Stomach (tissue), 9 donors: Measurements from ENCODE around the gene BRSK2. TPM values are rescaled to one million over a fixed set of nuclear protein-coding genes. Genes with fewer than 3 reads are reported as not detected.

Source experiments
- DNase-seq, 2 donors: peaks; one replicate each; pipeline versions ENCODE4 v3.0.0 to v3.0.0-alpha.2; 2013 to 2019
- H3K27ac ChIP-seq, 5 donors: fragments of 200-600 bp in 4 of 5; sonication (generic) in 4 of 5; one replicate each; pipeline ENCODE4 v1.5.1; 2013 to 2019; ENCODE audit warnings: mild to moderate bottlenecking in 1 of 5, moderate library complexity in 1 of 5
- H3K27me3 ChIP-seq, 3 donors: fragments of 200-600 bp; sonication (generic); one replicate each; pipeline ENCODE4 v1.5.1; 2017 to 2019; ENCODE audit warnings: mixed run types in 1 of 3
- H3K36me3 ChIP-seq, 4 donors: fragments of 200-600 bp; sonication (generic); 1 replicate in 3 of 4; 2 replicates in 1 of 4; pipeline ENCODE4 v1.5.1; 2016 to 2019
- H3K4me1 ChIP-seq, 4 donors: fragments of 200-600 bp; sonication (generic); one replicate each; pipeline ENCODE4 v1.5.1; 2016 to 2019
- H3K4me3 ChIP-seq, 4 donors: fragments of 200-600 bp; sonication (generic) in 3 of 4; one replicate each; pipeline ENCODE4 v1.5.1; 2016 to 2019; ENCODE audit warnings: mild to moderate bottlenecking in 1 of 4
- H3K9me3 ChIP-seq, 4 donors: fragments of 200-600 bp; sonication (generic); one replicate each; pipeline ENCODE4 v1.5.1; 2016 to 2019
- CTCF ChIP-seq, 7 experiments: fragments of 450-650 bp in 4 of 7; fragments of 200-600 bp in 3 of 7; sonication (generic) in 3 of 7; IDR thresholded peaks; one replicate each; pipeline ENCODE4 v1.5.1; 2016 to 2019; ENCODE audit warnings: antibody characterized with exemption in 7 of 7, control low read depth in 2 of 7, mild to moderate bottlenecking in 1 of 7
- EP300 ChIP-seq: sonication (generic); formaldehyde crosslinking; IDR thresholded peaks from one replicate; pipeline ENCODE4 v1.6.1; 2017; ENCODE audit warnings: antibody characterized with exemption
- POLR2A ChIP-seq, 4 donors: fragments of 450-650 bp; IDR thresholded peaks; one replicate each; pipeline ENCODE4 v1.6.1; 2016; ENCODE audit warnings: antibody characterized with exemption in 4 of 4, control low read depth in 2 of 4, mild to moderate bottlenecking in 1 of 4, moderate library complexity in 1 of 4
- POLR2AphosphoS5 ChIP-seq, 3 donors: sonication (generic); formaldehyde crosslinking; IDR thresholded peaks; one replicate each; pipeline ENCODE4 v1.6.1; 2016; ENCODE audit warnings: antibody characterized with exemption in 3 of 3
- WGBS, 5 donors: extraction: QIAGEN DNeasy Blood & Tissue Kit in 3 of 5; methylation state at CpG; one replicate each; pipeline versions ENCODE4 v1.1.5 to v1.1.7; 2013 to 2018; 5-methylcytosine and 5-hydroxymethylcytosine counted together
- intact Hi-C: fragments of 100-400 bp; cut with DNase I; formaldehyde crosslinking; loops from one replicate; pipeline ENCODE4 v1.15.1; 2023; ENCODE audit warnings: low total_unique reads
- polyA plus RNA-seq, 3 donors: library from polyadenylated mRNA; stranded (reverse); fragments of 200-250 nt; gene quantifications; one replicate each; pipeline ENCODE4 v1.2.3, GENCODE V29; 2013
- total RNA-seq, 5 donors: library from RNA; depleted of rRNA; stranded (reverse); fragments of >200 nt; gene quantifications; one replicate each; pipeline versions ENCODE4 v1.1.0 to v1.2.3, GENCODE V29; 2014 to 2016
- donor health status: healthy with polysubstance abuse.
- donor health status: Bipolar disorder and iron deficiency.
- donor health status: healthy.

Gene BRSK2
- total and polyA plus RNA-seq, 8 donors, result 1.8 to 6.9 (median 1.8) TPM; not detected in 3

GRCh38 chr11:1349327-1350041 is 40.2 kb upstream of the BRSK2 start:
- H3K9me3 ChIP-seq, result no peaks in the 10 kb centered on the region
- H3K4me1 ChIP-seq, result no peaks in the 10 kb centered on the region
- H3K27ac ChIP-seq, result no peak overlapping the region
- no peak overlapping the region for H3K4me3 ChIP-seq
- H3K27me3 ChIP-seq, result peaks cover 0 to 32% (median 18%) of the 10 kb centered on the region in 3 donors
- no peaks in the 10 kb centered on the region for H3K36me3 ChIP-seq
- intact Hi-C loops, result no loop called here
- 66 to 75% (median 70%) methylated on average over 12 to 29 of the region's 29 CpGs for WGBS, 5 donors
- TF ChIP-seq POLR2A (IDR thresholded peaks at IDR 0.05) (no peak), CTCF (IDR thresholded peaks at IDR 0.05) (no peak), EP300 (no peak), POLR2AphosphoS5 (IDR thresholded peaks at IDR 0.05) (no peak)
- DNase-seq, result no peak

DNA sequence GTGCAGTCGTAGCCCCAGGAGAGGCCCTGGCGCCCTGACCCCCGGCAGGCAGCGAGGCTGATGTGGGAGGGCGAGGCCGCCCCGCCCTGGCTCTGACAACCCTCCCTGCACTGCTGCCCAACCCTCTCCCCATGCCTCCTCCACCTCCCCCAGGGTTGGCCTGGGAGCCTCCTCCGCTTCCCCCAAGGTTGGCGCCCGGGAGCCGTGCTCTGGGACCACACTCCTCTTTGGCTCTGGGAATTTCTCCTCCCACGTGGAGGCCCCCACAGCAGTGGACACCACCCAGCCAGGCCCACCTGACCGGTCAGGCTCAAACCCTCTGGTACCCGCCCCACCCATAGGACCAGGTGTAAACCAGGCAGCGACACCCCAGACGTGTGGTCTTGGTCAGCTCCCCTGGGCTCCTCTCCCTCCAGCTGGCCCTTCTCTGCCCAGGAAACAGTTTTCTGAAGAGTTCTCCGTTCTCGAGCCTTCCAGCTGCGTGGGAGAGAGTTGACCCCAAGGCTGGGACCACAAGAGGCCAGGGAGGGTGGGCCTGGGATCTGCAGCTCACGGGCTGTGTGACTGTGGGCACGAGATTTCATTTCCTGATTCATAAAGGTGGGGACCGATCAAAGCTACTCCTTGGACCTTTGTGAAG is 39.5 kb upstream of the BRSK2 start:
- no peaks in the 10 kb centered on the region for H3K9me3 ChIP-seq
- intact Hi-C loops, result no loop called here
- H3K4me1 ChIP-seq, result no peaks in the 10 kb centered on the region
- H3K27me3 ChIP-seq, result peaks cover 0 to 33% (median 18%) of the 10 kb centered on the region in 3 donors
- no peak overlapping the region for H3K4me3 ChIP-seq
- no peak overlapping the region for H3K27ac ChIP-seq
- DNase-seq, result no peak
- 37 to 65% (median 44%) methylated on average over 13 to 22 of the region's 22 CpGs for WGBS, 5 donors
- H3K36me3 ChIP-seq, result no peaks in the 10 kb centered on the region
- TF ChIP-seq POLR2AphosphoS5 (IDR thresholded peaks at IDR 0.05) (no peak), EP300 (no peak), POLR2A (IDR thresholded peaks at IDR 0.05) (no peak), CTCF (IDR thresholded peaks at IDR 0.05) (no peak)

DNA sequence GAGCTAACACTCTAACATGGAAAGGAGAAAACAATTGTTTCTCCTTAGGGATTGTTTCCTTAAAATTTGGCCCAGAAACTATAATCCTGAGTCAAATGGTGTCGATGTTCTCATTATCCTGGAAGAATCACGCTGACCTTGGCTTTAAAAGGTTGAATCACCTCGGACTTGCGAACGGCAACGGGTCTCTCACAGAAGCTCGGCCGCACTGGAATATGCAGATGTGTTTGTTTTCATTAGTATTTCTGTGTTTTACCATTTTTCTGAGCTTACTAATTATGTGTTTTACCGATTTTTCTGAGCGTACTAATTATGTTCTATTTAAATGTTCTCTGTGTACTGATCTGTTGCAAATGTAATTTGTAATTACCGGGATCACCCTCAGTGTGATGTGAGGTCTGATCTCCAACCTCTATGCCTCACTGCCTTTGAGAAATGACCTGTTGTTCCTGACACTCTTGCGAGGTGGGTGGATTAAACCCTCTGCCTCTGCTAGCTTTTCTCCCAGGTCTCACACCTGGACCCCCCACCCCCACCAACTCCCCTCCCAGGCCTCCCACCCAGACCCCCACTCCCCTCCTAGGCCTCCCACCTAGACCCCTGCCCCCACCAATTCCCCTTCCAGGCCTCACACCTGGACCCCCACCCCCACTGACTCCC is 38.3 kb upstream of the BRSK2 start:
- H3K9me3 ChIP-seq, result no peaks in the 10 kb centered on the region
- no peak overlapping the region for H3K4me3 ChIP-seq
- peaks cover 0 to 8% (median 6%) of the 10 kb centered on the region in 4 donors for H3K4me1 ChIP-seq
- no peak for DNase-seq
- H3K27ac ChIP-seq, result no peak overlapping the region
- H3K36me3 ChIP-seq, result no peaks in the 10 kb centered on the region
- intact Hi-C loops, result no loop called here
- WGBS, 5 donors, result 63 to 78% (median 72%) methylated on average over 12 of the region's 12 CpGs
- TF ChIP-seq POLR2A (IDR thresholded peaks at IDR 0.05) (no peak), CTCF (IDR thresholded peaks at IDR 0.05) (no peak), EP300 (no peak), POLR2AphosphoS5 (IDR thresholded peaks at IDR 0.05) (no peak)
- H3K27me3 ChIP-seq, result peaks cover 0 to 37% (median 18%) of the 10 kb centered on the region in 3 donors

DNA sequence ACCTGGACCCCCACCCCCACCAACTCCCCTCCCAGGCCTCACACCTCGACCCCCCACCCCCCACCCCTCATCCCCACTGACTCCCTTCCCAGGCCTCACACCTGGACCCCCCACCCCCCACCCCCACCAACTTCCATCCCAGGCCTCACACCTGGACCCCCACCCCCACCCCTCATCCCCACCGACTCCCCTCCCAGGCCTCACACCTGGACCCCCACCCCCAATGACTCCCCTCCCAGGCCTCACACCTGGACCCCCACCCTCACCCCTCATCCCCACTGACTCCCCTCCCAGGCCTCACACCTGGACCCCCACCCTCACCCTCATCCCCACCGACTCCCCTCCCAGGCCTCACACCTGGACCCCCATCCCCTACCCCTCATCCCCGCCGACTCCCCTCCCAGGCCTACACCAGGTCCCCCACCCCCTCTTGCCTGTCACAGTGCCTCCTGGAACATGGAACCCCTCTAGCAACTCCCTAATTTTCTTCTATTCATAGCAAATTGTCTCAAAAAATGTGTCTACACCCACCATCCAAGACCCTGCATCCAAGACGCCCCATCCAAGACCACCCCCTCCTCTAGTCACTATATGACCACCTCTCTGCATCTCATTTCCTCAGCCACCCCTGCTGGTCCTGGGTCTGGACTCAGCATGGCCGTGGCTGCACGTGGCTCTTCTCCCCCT is 36.9 kb upstream of the BRSK2 start:
- Histone ChIP-seq H3K27me3 (peaks cover 0 to 37% (median 18%) of the 10 kb centered on the region in 3 donors), H3K4me3 (no peak overlapping the region), H3K36me3 (no peaks in the 10 kb centered on the region), H3K27ac (no peak overlapping the region), H3K9me3 (no peaks in the 10 kb centered on the region), H3K4me1 (peaks cover 0 to 11% (median 9%) of the 10 kb centered on the region in 4 donors)
- DNase-seq, result no peak
- WGBS, 5 donors, result 65 to 89% (median 73%) methylated on average over 6 to 8 of the region's 8 CpGs
- intact Hi-C loops, result no loop called here
- no peak for TF ChIP-seq POLR2AphosphoS5 (IDR thresholded peaks at IDR 0.05)
- no peak for TF ChIP-seq CTCF (IDR thresholded peaks at IDR 0.05)
- TF ChIP-seq POLR2A (IDR thresholded peaks at IDR 0.05), result no peak
